ENCODE data around the gene HEXIM1.
"Not testable (repeated sequence)": the region's sequence is repeated elsewhere in the genome, so short reads cannot be mapped to it uniquely, and the experiment has no call there.

The HEXIM1 gene

GRCh38 chr17:45114117-45114932 is 34.0 kb upstream of the HEXIM1 start:
- DNase-seq, result no peak

GRCh38 chr17:45115015-45115625 is 33.2 kb upstream of the HEXIM1 start:
- DNase-seq, result no peak

GRCh38 chr17:45115871-45116270 is 32.4 kb upstream of the HEXIM1 start:
- no peak for DNase-seq

- no peak for DNase-seq
Measured at GRCh38 chr17:45116434-45117016, 31.8 kb upstream of the HEXIM1 start.

GRCh38 chr17:45117334-45117733 is 30.9 kb upstream of the HEXIM1 start:
- DNase-seq, result no peak

GRCh38 chr17:45117848-45118646 is 30.2 kb upstream of the HEXIM1 start:
- no peak for DNase-seq

- DNase-seq, result no peak
Measured at GRCh38 chr17:45118691-45119090, 29.6 kb upstream of the HEXIM1 start.

GRCh38 chr17:45119964-45120363 is 28.3 kb upstream of the HEXIM1 start:
- DNase-seq, result no peak

- DNase-seq, result no peak
Measured at GRCh38 chr17:45120558-45120957, 27.7 kb upstream of the HEXIM1 start.

GRCh38 chr17:45121055-45121454 is 27.2 kb upstream of the HEXIM1 start:
- no peak for DNase-seq

GRCh38 chr17:45123076-45123770 is 25.1 kb upstream of the HEXIM1 start:
- DNase-seq, result no peak

GRCh38 chr17:45123930-45124796 is 24.1 kb upstream of the HEXIM1 start:
- no peak for DNase-seq

GRCh38 chr17:45124797-45125122 is 23.5 kb upstream of the HEXIM1 start:
- DNase-seq, result not testable (repeated sequence)

- DNase-seq, result no peak
Measured at GRCh38 chr17:45125509-45125908, 22.8 kb upstream of the HEXIM1 start.

- no peak for DNase-seq
Measured at GRCh38 chr17:45127207-45127547, 21.1 kb upstream of the HEXIM1 start.

- no peak for DNase-seq
Measured at GRCh38 chr17:45127548-45128300, 20.6 kb upstream of the HEXIM1 start.

- no peak for DNase-seq
Measured at GRCh38 chr17:45128331-45128730, 19.9 kb upstream of the HEXIM1 start.

- no peak for DNase-seq
Measured at GRCh38 chr17:45128989-45129388, 19.3 kb upstream of the HEXIM1 start.

GRCh38 chr17:45129426-45129939 is 18.8 kb upstream of the HEXIM1 start:
- DNase-seq, result no peak

- DNase-seq, result no peak
Measured at GRCh38 chr17:45129940-45130680, 18.2 kb upstream of the HEXIM1 start.

All from NCI-H1105 (cell line).